K562 (cell line): ENCODE measurements around the gene ITGAV.

ENCODE experiments used
- CREB1 ChIP-seq, 2 experiments: sonication (generic) in 1 of 2; formaldehyde crosslinking in 1 of 2; IDR thresholded peaks; 2 replicates each; pipeline versions ENCODE4 v1.6.1 to v1.8.0; 2012 to 2022; ENCODE audit warnings: inconsistent platforms in 1 of 2, mild to moderate bottlenecking in 1 of 2, missing genetic modification reagents in 1 of 2, moderate library complexity in 1 of 2
- EP300 ChIP-seq: IDR thresholded peaks from 2 replicates; pipeline ENCODE4 v1.6.1; 2012; ENCODE audit warnings: low read length, improper control_type of control experiment
- KDM1A ChIP-seq, 2 experiments: fragments of 450-650 bp; IDR thresholded peaks; 2 replicates each; pipeline ENCODE4 v1.6.1; 2016; ENCODE audit warnings: mild to moderate bottlenecking in 2 of 2
- LCOR ChIP-seq: sonication (generic); formaldehyde crosslinking; IDR thresholded peaks from 2 replicates; pipeline ENCODE4 v1.8.0; 2022; ENCODE audit warnings: mild to moderate bottlenecking, missing genetic modification reagents
- NR1H2 ChIP-seq: sonication (generic); formaldehyde crosslinking; IDR thresholded peaks from 2 replicates; pipeline ENCODE4 v1.4.0; 2020; ENCODE audit warnings: mild to moderate bottlenecking, missing genetic modification reagents
- NR4A1 ChIP-seq, 2 experiments: fragments of 250-450 bp in 1 of 2; fragments of 450-650 bp in 1 of 2; sonication (Bioruptor Pico) in 1 of 2; IDR thresholded peaks; 2 replicates each; pipeline versions ENCODE4 v1.4.0 to v1.6.1; 2016 to 2020; ENCODE audit warnings: mild to moderate bottlenecking in 2 of 2, missing compliant biosample characterization in 1 of 2, missing genetic modification characterization in 1 of 2, moderate library complexity in 1 of 2
- POLR2AphosphoS2 ChIP-seq: IDR thresholded peaks from 2 replicates; pipeline ENCODE4 v1.6.1; 2012; ENCODE audit warnings: low read length, improper control_type of control experiment
- SNRNP70 ChIP-seq: fragments of 200-400 bp; formaldehyde crosslinking; optimal IDR thresholded peaks from 2 replicates; pipeline ENCODE3; 2017; ENCODE audit warnings: low read depth, low read length
- YY1 ChIP-seq, 3 experiments: IDR thresholded peaks; 2 replicates each; pipeline ENCODE4 v1.6.1; 2011; ENCODE audit warnings: low read length in 2 of 3, mild to moderate bottlenecking in 2 of 3, moderate library complexity in 2 of 3, borderline replicate concordance in 1 of 3, control low read depth in 1 of 3, low read depth in 1 of 3; ENCODE audit not compliant: insufficient read depth in 3 of 3, insufficient replicate concordance in 2 of 3, control insufficient read depth in 1 of 3, insufficient read length in 1 of 3; ENCODE audit errors: extremely low read depth in 1 of 3

DNA sequence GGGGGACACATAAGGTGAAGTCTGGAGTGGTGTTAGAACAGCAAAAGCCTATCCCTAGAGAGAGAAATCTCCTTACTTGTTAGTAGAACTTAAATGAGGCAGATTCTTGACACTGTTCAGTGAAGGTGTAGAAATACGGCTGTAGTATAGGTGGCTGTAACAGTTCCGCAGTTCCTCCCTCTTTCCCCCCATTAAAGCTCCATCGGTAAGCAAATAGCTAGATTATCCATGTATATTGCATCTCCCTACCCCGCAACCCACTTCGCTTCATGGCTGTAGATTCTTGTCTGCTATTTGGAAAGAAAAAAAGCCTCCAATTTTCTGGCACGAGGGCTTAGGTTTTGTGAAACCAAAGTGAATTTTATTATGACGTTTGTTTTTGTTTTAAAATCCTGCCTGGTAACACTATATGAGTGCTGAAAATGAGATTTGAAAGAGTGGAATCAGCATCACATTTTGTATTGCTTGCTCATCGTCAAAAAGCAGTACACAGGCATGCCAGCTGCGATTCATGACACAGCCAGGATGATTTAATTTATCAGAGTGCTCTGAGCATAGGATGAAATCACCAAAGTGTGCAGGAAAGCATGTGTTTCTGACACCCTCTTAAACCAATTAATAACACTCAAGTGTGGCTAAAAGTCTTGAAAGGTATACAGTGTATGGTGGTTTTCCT, 105.4 kb downstream of the ITGAV start:
- TF ChIP-seq KDM1A (IDR thresholded peaks at IDR 0.05) (no peak), LCOR (no peak), CREB1 (IDR thresholded peaks at IDR 0.05) (no peak), CREB1 (CRISPR knock-in tag; IDR thresholded peaks at IDR 0.05) (no peak), NR1H2 (CRISPR knock-in tag) (no peak), POLR2AphosphoS2 (no peak), YY1 (IDR thresholded peaks at IDR 0.05; ENCODE audit: borderline replicate concordance in 1 of 3, control insufficient read depth in 1 of 3, extremely low read depth in 1 of 3, insufficient read depth in 3 of 3, insufficient read length in 1 of 3, insufficient replicate concordance in 2 of 3, low read depth in 1 of 3, low read length in 2 of 3) (no peak), SNRNP70 (no peak), NR4A1 (CRISPR knock-in tag; IDR thresholded peaks at IDR 0.05) (no peak), NR4A1 (tag; IDR thresholded peaks at IDR 0.05) (no peak), EP300 (no peak)
